ENCODE data around the gene THEM4.

- TF ChIP-seq CTCF (IDR thresholded peaks at IDR 0.05; ENCODE audit: insufficient read depth, low read depth, low read length) (no peak), EZH2 (IDR thresholded peaks at IDR 0.05; ENCODE audit: insufficient read depth, low read length) (no peak)
Observed at GRCh38 chr1:151860504-151861187, 48.7 kb downstream of the THEM4 start.

All from astrocyte (in vitro differentiated cells and primary cell).